Activated CD8-positive, alpha-beta T cell treated with anti-CD3 and anti-CD28 coated beads, Interleukin-2, amount 10 ng/mL, durations not matched to agents 7 days and 5 days (primary cell): ENCODE results near the gene TTC17. TPM values are rescaled to one million over a fixed set of nuclear protein-coding genes. Genes with fewer than 3 reads are reported as not detected.

Experiments
- ATAC-seq: fragments of 150-1000 bp; cut with Tn5 transposase; one replicate; pipeline ENCODE4 v1.10.0; 2021; ENCODE audit warnings: moderate library complexity
- CTCF ChIA-PET: fragments of 350-600 bp; sonication (Branson Sonifier 250); formaldehyde crosslinking; loops from one replicate; lab custom pipeline; 2021; ENCODE audit warnings: antibody characterized with exemption; lab: Charles Lee
- POLR2A ChIA-PET: fragments of 350-600 bp; sonication (Branson Sonifier 250); formaldehyde crosslinking; loops from one replicate; lab custom pipeline; 2021; ENCODE audit warnings: antibody characterized with exemption; lab: Charles Lee
- DNase-seq: peaks from one replicate; pipeline ENCODE4 v3.0.0-alpha.2; 2020
- H3K27ac Mint-ChIP-seq: one replicate; pipeline ENCODE4 v1.8.0; 2021; ENCODE audit warnings: mild to moderate bottlenecking, mixed read lengths
- H3K27me3 Mint-ChIP-seq: one replicate; pipeline ENCODE4 v1.8.0; 2021; ENCODE audit warnings: low read depth, mixed read lengths
- H3K36me3 Mint-ChIP-seq: one replicate; pipeline ENCODE4 v1.8.0; 2021; ENCODE audit warnings: low read depth, mixed read lengths
- H3K4me1 Mint-ChIP-seq: one replicate; pipeline ENCODE4 v1.8.0; 2021; ENCODE audit warnings: low read depth, mixed read lengths
- H3K4me3 Mint-ChIP-seq: one replicate; pipeline ENCODE4 v1.8.0; 2021; ENCODE audit warnings: mild to moderate bottlenecking, mixed read lengths
- H3K9me3 Mint-ChIP-seq: one replicate; pipeline ENCODE4 v1.8.0; 2022; ENCODE audit warnings: mixed read lengths; ENCODE audit not compliant: insufficient read depth
- total RNA-seq, 2 experiments: library from RNA; stranded (reverse); gene quantifications; one replicate each; pipeline ENCODE4 v1.2.3, GENCODE V29; 2021

The TTC17 gene
- total RNA-seq, 2 experiments from 2014 or later = 56.9 to 60.5 TPM

DNA sequence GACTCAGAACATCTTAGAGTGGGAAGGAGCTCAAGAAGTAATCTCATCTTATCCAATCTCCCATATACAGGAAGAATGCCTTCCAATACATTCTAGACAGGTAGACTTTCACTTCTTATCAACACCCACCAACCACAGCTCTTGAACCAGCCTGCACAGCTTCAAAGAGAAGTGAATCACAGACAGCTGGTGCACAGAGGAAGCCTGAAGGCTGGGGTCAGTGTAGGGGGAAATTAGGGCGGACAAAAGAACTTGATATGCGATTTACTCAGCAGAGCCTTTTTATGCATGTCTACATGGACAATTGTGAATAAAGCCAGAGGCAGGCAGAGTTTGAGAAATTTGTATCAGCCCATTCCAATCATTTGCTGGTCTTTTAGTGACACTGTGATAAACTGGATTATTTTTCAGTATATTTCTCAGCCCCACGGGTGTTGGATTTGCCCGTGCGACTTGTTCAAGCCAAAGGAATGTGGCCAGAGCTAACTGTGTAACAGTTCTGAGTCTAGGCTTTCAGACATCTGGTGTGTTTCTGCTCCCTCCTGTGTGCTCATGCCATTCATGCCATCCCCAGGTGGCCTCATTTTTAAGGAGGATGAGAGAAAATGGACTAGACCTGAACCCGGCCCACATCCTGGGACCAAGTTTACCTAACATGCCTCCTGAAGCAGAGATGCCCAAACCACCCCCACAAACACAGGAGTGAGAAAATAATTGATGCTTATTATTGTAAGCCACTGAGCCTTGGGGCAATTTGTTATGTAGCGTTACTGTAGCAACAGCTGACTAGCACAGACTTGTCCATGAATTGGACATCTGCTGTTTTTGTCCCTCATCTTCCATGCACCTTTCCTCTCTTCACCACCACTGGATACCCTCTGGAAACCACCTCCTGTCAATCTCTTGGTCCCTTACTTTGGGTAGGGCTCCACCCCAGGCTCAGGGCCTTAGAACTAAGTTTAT, 184.3 kb downstream of the TTC17 start:
- Mint-ChIP-seq H3K9me3 (no peaks in the 10 kb centered on the region), H3K27me3 (peaks cover 28% of the 10 kb centered on the region), H3K4me1 (no peaks in the 10 kb centered on the region), H3K4me3 (no peak overlapping the region), H3K36me3 (no peaks in the 10 kb centered on the region), H3K27ac (no peak overlapping the region)
- DNase-seq (no peak), ATAC-seq (no peak)
- ChIA-PET CTCF (no interaction called here), POLR2A (no interaction called here)

Other genes starting within 250 kb of the TTC17 start
- 100 to 1,000 TPM; 108 to 115 TPM for gene API5, start 46.9 kb upstream of the TTC17 start, total RNA-seq